Adrenal gland (tissue), 5 donors: ENCODE results near the gene PHF19.

Source experiments
- CTCF ChIP-seq, 6 experiments: fragments of 450-650 bp in 4 of 6; fragments of 200-600 bp in 2 of 6; sonication (generic) in 1 of 6; IDR thresholded peaks; 1 replicate in 5 of 6; 2 replicates in 1 of 6; pipeline versions ENCODE4 v1.5.1 to v1.8.0; 2016 to 2021; ENCODE audit warnings: antibody characterized with exemption in 6 of 6, mild to moderate bottlenecking in 2 of 6, moderate library complexity in 1 of 6
- POLR2A ChIP-seq, 2 donors: fragments of 450-650 bp; IDR thresholded peaks; one replicate each; pipeline ENCODE4 v1.6.1; 2017; ENCODE audit warnings: antibody characterized with exemption in 2 of 2, mild to moderate bottlenecking in 2 of 2, moderate library complexity in 1 of 2
- donor health status: DM: no; HTN: no; CAD: no.

GRCh38 chr9:120842685-120843485, 34.1 kb downstream of the PHF19 start, which contains the start of gene PSMD5:
- TF ChIP-seq POLR2A (IDR thresholded peaks at IDR 0.05) (peak; percentile 55 to 85), CTCF (IDR thresholded peaks at IDR 0.05) (peak in 1 of 6 experiments; percentile 4)
